ENCODE measurements around the gene RRP15.

The RRP15 gene

GRCh38 chr1:218349348-218350034 is 64.4 kb downstream of the RRP15 start:
- no peak for TF ChIP-seq CTCF (IDR thresholded peaks at IDR 0.05)

- TF ChIP-seq CTCF (IDR thresholded peaks at IDR 0.05) = no peak
These were observed 65.0 kb downstream of the RRP15 start for GRCh38 chr1:218350035-218350525.

DNA sequence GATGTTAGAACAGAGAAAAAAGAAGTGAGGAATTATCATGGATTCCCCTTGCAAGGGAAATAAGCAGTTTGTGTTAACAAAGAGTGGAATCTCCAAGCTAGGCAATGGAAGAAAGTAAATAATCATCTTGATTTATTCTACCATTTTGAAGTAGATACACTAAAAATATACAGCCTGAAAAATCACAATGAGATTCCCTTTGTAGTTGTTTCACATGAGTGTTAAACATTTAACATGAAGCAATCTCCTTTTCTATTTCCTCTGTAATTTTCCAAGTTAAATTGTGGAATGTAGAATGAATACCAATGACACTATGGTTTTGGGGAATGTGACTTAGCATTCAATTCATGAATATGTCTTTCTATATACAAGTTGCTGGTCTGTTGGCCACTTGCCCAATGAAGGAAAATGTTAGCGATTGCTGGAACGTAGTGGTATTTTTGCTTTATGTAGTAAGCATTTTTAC is 65.7 kb downstream of the RRP15 start:
- TF ChIP-seq CTCF (IDR thresholded peaks at IDR 0.05) = no peak

- no peak for TF ChIP-seq CTCF (IDR thresholded peaks at IDR 0.05)
These were observed 66.4 kb downstream of the RRP15 start for GRCh38 chr1:218351391-218352074.

DNA sequence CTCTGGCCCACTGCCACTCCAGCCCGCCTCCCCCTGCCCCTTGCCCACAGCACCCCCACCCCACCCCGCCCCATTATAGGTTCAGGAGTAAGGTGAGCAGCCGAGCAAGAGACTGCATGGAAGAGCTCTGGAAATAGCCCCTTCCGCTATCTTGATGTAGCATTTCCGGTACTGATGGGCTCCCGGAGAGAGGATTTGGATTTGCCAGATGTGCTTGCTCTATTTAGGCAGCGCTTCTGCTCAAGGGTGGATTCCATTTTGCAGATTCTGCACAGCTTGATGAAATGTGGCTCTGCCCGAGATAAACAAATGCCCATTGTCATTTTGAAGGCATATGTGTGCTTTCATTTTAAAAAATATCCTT is 67.0 kb downstream of the RRP15 start:
- no peak for TF ChIP-seq CTCF (IDR thresholded peaks at IDR 0.05)

GRCh38 chr1:218353656-218354055 is 68.6 kb downstream of the RRP15 start:
- no peak for TF ChIP-seq CTCF (IDR thresholded peaks at IDR 0.05)

DNA sequence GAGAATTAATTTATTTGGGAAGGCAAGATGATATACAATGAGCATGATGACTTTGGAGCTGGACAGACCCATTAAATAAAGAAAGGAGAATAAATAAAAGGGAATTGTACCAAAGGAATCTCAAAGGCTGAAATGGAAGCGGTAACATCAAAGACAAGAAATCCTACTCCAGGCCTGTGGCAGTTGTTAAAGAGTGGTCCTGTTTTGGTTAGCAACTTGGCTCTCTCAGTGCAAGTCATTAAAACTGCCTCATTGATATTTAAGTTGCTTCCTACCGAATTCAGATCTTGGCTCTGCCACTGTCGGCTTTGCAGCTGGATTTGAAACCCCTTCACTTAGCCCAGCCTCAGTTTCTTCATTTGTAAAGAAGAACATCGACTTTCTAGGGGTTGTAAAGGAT is 70.2 kb downstream of the RRP15 start:
- no peak for TF ChIP-seq CTCF (IDR thresholded peaks at IDR 0.05)
